ENCODE data around the gene SNX30. TPM values are rescaled to one million over a fixed set of nuclear protein-coding genes. Genes with fewer than 3 reads are reported as not detected.

The SNX30 gene
- total RNA-seq, 4 donors from 2014 or later: 6.2 to 18.2 (median 10.4) TPM

- Histone ChIP-seq H3K36me3 (no peaks in the 10 kb centered on the region), H3K4me3 (no peak overlapping the region), H3K9me3 (no peaks in the 10 kb centered on the region), H3K4me1 (peaks cover 3 to 70% (median 43%) of the 10 kb centered on the region in 3 donors), H3K27ac (peak overlapping the region in 3 of 4 donors; percentile 60 to 77 (median 76)), H3K27me3 (no peaks in the 10 kb centered on the region)
- 0 to 31% methylated on average over 2 to 5 of the region's 5 CpGs for WGBS, 2 donors (ENCODE audit: low coverage in 1 of 2)
- TF ChIP-seq EP300 (IDR thresholded peaks at IDR 0.05): no peak
- TF ChIP-seq CTCF (IDR thresholded peaks at IDR 0.05): no peak
- TF ChIP-seq POLR2AphosphoS5 (IDR thresholded peaks at IDR 0.05): no peak
- TF ChIP-seq POLR2A (IDR thresholded peaks at IDR 0.05): no peak
- no peak for ATAC-seq
Measured at GRCh38 chr9:112755016-112755427, 4.5 kb downstream of the SNX30 start.

GRCh38 chr9:112755675-112756074, 5.1 kb downstream of the SNX30 start:
- Histone ChIP-seq H3K4me1 (peaks cover 3 to 67% (median 43%) of the 10 kb centered on the region in 3 donors), H3K36me3 (no peaks in the 10 kb centered on the region), H3K4me3 (no peak overlapping the region), H3K27me3 (no peaks in the 10 kb centered on the region), H3K9me3 (no peaks in the 10 kb centered on the region), H3K27ac (peak overlapping the region in 3 of 4 donors; percentile 60 to 77 (median 76))
- peak; percentile 57 for ATAC-seq
- WGBS, 2 donors (ENCODE audit: low coverage in 1 of 2): 29 to 40% methylated on average over 4 of the region's 4 CpGs
- no peak for TF ChIP-seq POLR2A (IDR thresholded peaks at IDR 0.05)
- peak; percentile 38 for TF ChIP-seq POLR2AphosphoS5 (IDR thresholded peaks at IDR 0.05)

DNA sequence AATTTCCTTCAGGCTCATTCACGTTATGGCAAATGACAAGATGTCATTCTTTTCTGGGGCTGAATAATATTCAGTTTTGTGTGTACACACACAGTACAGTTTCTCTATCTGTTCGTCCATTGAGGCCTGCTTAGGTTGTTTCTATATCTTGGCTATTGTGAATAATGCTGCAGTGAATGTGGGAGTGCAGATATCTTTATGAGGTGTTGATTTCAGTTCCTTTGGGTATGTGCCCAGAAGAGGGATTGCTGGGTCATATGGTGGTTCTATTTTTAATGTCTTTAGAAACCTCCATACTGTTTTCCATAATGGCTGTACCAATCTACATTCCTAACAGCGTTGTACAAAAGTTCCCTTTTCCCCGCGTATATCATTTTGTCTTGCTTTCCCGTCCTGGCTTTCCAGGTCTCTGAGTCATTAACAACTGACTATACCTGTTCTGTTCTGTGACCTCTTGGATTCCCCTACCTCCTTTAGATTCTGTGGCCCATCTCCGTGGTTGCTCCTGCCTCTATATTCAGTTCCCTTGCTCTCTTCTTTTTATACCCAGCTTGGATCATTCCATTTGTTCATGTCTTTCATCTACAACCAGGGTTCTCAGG, 6.8 kb downstream of the SNX30 start:
- TF ChIP-seq EP300 (IDR thresholded peaks at IDR 0.05) (no peak), POLR2A (IDR thresholded peaks at IDR 0.05) (no peak), CTCF (IDR thresholded peaks at IDR 0.05) (no peak), POLR2AphosphoS5 (IDR thresholded peaks at IDR 0.05) (no peak)
- no peak for ATAC-seq
- no peaks in the 10 kb centered on the region for H3K9me3 ChIP-seq

DNA sequence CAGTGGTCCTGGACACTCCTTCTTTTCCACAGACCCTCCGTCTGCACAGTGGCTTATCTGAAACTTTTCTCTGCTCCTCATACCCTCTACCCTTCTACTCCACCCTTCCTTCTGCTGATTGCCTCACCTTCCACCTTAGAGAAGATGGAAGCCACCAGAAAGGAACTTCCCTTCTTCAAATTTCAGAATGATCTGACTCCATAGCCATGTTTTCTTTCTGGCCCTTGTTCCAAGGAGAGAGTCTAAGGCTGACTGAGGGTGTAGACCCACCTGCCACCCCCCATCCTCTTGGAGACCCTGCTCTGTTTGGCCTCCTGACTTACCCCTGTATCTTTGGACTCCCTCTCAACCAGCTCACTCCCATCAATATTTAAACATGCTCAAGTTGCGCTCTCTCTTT, 7.4 kb downstream of the SNX30 start:
- no peak overlapping the region for H3K27ac ChIP-seq
- no peaks in the 10 kb centered on the region for H3K9me3 ChIP-seq
- ATAC-seq: no peak
- WGBS, 2 donors (ENCODE audit: low coverage in 1 of 2): 93 to 100% methylated on average over 2 of the region's 2 CpGs
- no peaks in the 10 kb centered on the region for H3K36me3 ChIP-seq
- H3K4me1 ChIP-seq: peaks cover 3 to 49% (median 31%) of the 10 kb centered on the region in 3 donors
- no peak overlapping the region for H3K4me3 ChIP-seq
- TF ChIP-seq CTCF (IDR thresholded peaks at IDR 0.05) (no peak), POLR2A (IDR thresholded peaks at IDR 0.05) (no peak), POLR2AphosphoS5 (IDR thresholded peaks at IDR 0.05) (no peak), EP300 (IDR thresholded peaks at IDR 0.05) (no peak)
- no peaks in the 10 kb centered on the region for H3K27me3 ChIP-seq

More for the DNA sequence above, 6.8 kb downstream of the SNX30 start:
- H3K27me3 ChIP-seq: no peaks in the 10 kb centered on the region
- H3K36me3 ChIP-seq: no peaks in the 10 kb centered on the region
- H3K4me3 ChIP-seq: no peak overlapping the region
- no peak overlapping the region for H3K27ac ChIP-seq
- H3K4me1 ChIP-seq: peaks cover 3 to 55% (median 35%) of the 10 kb centered on the region in 3 donors
- WGBS, 2 donors (ENCODE audit: low coverage in 1 of 2): 44 to 63% methylated on average over 7 of the region's 7 CpGs

DNA sequence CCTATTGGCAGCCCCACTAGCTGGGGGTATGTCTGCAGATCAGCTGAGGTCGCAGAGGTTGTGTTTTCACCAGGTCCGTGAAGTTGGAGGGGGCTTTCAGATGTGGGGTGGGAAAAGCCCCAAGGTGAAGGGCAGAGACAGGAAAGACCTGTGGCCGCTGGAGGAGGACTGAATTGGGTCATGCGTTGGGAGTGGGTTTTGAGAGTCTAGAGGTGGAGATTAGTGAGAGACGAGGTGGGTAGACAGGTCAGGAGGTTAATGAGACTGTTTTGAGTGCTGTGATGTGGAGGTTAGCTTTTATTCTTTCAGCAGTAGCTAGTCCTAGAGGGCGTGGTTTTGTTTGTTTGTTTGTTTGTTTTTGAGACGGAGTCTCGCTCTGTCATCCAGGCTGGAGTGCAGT, 10.3 kb downstream of the SNX30 start:
- WGBS, 2 donors (ENCODE audit: low coverage in 1 of 2): 83 to 84% methylated on average over 5 to 8 of the region's 8 CpGs
- ATAC-seq: no peak
- Histone ChIP-seq H3K9me3 (no peaks in the 10 kb centered on the region), H3K4me3 (no peak overlapping the region), H3K4me1 (peaks cover 0 to 20% (median 2%) of the 10 kb centered on the region in 3 donors), H3K27ac (no peak overlapping the region), H3K36me3 (no peaks in the 10 kb centered on the region), H3K27me3 (no peaks in the 10 kb centered on the region)
- no peak for TF ChIP-seq POLR2A (IDR thresholded peaks at IDR 0.05)
- no peak for TF ChIP-seq POLR2AphosphoS5 (IDR thresholded peaks at IDR 0.05)
- no peak for TF ChIP-seq EP300 (IDR thresholded peaks at IDR 0.05)
- no peak for TF ChIP-seq CTCF (IDR thresholded peaks at IDR 0.05)

Measured in gastroesophageal sphincter (tissue), 4 donors.